Measurements from ENCODE around the gene POLD4.

POLD4 gene

DNA sequence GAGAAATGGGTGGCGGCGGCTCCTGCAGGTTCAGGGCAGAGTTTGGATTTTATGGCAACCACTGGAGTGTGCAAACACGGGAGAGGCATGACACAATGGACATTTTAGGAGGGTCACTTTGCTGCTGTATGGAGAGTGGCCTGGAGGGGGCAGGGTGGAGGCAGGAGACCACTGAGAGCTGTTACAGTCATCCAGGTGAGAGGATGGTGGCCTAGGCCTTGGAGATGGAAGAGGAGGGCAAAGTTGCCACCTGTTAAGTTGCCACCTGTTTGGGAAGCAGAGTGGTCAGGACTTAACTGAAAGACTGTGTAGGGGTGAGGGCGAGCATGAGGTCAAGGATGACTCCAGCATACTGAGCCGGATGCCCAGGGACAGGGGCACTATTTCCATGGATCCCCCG is 36.1 kb upstream of the POLD4 start:
- DNase-seq = no peak
- peaks cover 16% of the 10 kb centered on the region for H3K4me1 ChIP-seq (ENCODE audit: control insufficient read depth, insufficient read depth, low read length, poor library complexity, severe bottlenecking)
- peaks cover 6% of the 10 kb centered on the region for H3K36me3 ChIP-seq (ENCODE audit: control insufficient read depth, insufficient read depth, low read length)
- no peak overlapping the region for H3K27ac ChIP-seq (ENCODE audit: insufficient read depth, low read length, poor library complexity, severe bottlenecking)
- no peaks in the 10 kb centered on the region for H3K9me3 ChIP-seq (ENCODE audit: control insufficient read depth, low read length)
- H3K4me3 ChIP-seq (ENCODE audit: insufficient read depth, low read depth, low read length, poor library complexity, severe bottlenecking) = no peak overlapping the region
- H3K27me3 ChIP-seq (replicated peaks; ENCODE audit: control insufficient read depth, insufficient read depth, low read length, poor library complexity, severe bottlenecking) = no peaks in the 10 kb centered on the region

DNA sequence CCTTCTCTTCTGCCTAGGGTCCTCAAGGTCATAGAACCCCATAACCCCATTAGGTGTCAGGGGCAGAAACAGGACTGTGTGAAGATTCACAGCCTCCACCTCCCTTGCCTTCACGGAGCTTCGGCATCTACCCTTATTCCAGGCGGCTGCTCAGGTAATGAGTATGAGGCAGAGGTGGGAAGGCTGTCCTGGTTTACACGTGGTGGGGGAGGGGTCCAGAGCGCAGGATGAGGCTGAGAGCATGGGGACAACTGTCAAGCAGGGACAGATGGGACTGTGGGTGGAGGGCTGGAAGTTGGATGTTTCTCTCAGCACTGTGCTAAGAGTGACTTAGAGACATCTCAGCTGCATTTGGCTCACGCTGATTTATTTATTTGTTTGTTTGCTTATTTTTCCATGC is 34.2 kb upstream of the POLD4 start:
- Histone ChIP-seq H3K4me3 (ENCODE audit: insufficient read depth, low read depth, low read length, poor library complexity, severe bottlenecking) (no peak overlapping the region), H3K27me3 (replicated peaks; ENCODE audit: control insufficient read depth, insufficient read depth, low read length, poor library complexity, severe bottlenecking) (no peaks in the 10 kb centered on the region), H3K4me1 (ENCODE audit: control insufficient read depth, insufficient read depth, low read length, poor library complexity, severe bottlenecking) (peaks cover 13% of the 10 kb centered on the region), H3K27ac (ENCODE audit: insufficient read depth, low read length, poor library complexity, severe bottlenecking) (no peak overlapping the region), H3K36me3 (ENCODE audit: control insufficient read depth, insufficient read depth, low read length) (no peaks in the 10 kb centered on the region), H3K9me3 (ENCODE audit: control insufficient read depth, low read length) (no peaks in the 10 kb centered on the region)
- no peak for DNase-seq

DNA sequence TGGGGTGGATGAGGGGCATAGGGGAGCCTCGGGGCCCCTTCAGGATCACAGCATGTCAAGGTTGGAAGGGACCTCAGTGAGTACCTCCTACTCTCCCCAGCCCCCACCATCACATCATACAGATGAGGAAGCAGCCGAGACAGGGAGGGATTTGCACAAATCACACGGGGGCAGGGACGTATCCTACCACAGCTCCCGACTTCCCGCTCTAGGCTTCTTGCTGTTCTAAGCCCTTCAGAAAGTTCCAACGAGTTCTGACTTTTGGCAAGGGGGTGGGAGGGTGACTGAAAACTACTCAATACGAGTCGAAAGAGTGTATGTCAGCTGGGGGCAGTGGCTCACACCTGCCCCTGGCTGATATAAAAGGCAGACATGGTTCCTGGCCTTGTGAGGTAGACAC is 33.7 kb upstream of the POLD4 start:
- H3K27ac ChIP-seq (ENCODE audit: insufficient read depth, low read length, poor library complexity, severe bottlenecking) = no peak overlapping the region

DNA sequence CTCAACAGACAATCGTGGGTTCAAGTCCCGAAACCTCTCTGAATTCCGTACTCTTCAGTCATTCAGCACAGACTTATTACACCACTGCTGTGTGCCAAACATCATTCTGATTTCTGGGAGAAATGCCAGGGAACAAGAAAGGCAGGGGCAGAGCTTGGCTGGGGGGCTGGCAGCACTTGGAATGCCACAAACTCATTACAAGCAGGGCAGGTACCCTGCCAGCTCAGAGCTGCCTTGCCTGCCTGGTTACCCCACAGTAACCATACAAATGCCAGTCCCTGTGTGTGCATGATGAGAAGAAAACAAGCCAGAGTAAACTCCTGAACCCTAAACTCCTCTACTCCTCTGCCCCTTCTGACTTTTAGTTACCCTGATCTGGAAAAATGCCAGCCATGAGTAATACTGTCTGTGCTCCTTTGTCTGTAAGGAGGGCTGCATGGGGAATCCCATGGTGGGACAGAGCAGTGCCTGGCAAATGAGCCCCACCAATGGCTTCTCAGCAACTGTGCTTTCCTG is 31.6 kb upstream of the POLD4 start:
- DNase-seq = no peak
- Histone ChIP-seq H3K36me3 (ENCODE audit: control insufficient read depth, insufficient read depth, low read length) (no peaks in the 10 kb centered on the region), H3K4me3 (ENCODE audit: insufficient read depth, low read depth, low read length, poor library complexity, severe bottlenecking) (no peak overlapping the region), H3K27ac (ENCODE audit: insufficient read depth, low read length, poor library complexity, severe bottlenecking) (no peak overlapping the region), H3K27me3 (replicated peaks; ENCODE audit: control insufficient read depth, insufficient read depth, low read length, poor library complexity, severe bottlenecking) (no peaks in the 10 kb centered on the region), H3K4me1 (ENCODE audit: control insufficient read depth, insufficient read depth, low read length, poor library complexity, severe bottlenecking) (peaks cover 4% of the 10 kb centered on the region), H3K9me3 (ENCODE audit: control insufficient read depth, low read length) (no peaks in the 10 kb centered on the region)

More for the DNA sequence above, 33.7 kb upstream of the POLD4 start:
- Histone ChIP-seq H3K4me3 (ENCODE audit: insufficient read depth, low read depth, low read length, poor library complexity, severe bottlenecking) (no peak overlapping the region), H3K36me3 (ENCODE audit: control insufficient read depth, insufficient read depth, low read length) (no peaks in the 10 kb centered on the region), H3K27me3 (replicated peaks; ENCODE audit: control insufficient read depth, insufficient read depth, low read length, poor library complexity, severe bottlenecking) (no peaks in the 10 kb centered on the region), H3K4me1 (ENCODE audit: control insufficient read depth, insufficient read depth, low read length, poor library complexity, severe bottlenecking) (peaks cover 14% of the 10 kb centered on the region), H3K9me3 (ENCODE audit: control insufficient read depth, low read length) (no peaks in the 10 kb centered on the region)
- DNase-seq = no peak

DNA sequence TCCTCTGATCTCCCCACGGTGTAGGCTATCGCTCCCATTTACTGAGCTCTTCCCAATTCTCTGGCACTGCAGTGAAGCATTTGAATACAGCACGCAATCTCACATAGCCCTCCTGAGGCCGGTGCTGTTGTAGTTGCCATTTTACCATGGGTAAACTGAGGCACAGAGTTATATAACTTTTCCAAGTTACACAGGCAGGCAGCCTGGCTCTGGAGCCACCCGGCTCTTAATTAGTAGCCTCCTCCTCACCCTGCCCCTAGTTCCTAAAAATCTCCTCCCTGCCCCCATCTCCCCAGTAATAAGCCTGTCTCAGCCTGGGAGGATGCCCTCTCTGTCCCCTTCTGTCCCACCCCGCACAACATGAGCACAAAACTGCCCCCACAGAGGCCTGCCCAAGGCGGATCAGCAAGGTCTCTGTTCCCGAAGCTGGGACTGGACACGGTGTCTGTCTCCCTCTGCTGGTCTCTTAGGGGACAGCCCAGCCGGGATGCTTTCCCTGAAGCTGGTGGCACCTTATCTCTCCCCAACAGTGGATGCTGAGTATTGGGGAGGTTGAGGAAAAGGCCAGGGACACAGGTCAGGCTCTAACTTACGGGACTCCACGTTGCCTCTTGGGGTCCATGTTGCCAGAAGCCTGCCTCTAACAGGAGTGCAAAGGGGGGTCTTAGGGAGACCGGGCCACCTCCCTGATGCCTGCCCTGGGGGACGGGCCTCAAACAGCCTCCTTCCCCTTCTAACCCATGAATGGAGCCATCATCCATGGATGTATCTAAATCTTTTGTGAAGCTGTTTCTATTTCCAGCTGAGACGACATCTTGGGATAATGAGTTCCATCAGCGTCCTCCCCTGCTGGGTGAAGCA is 29.2 kb upstream of the POLD4 start:
- no peak overlapping the region for H3K27ac ChIP-seq (ENCODE audit: insufficient read depth, low read length, poor library complexity, severe bottlenecking)
- peaks cover 4% of the 10 kb centered on the region for H3K4me1 ChIP-seq (ENCODE audit: control insufficient read depth, insufficient read depth, low read length, poor library complexity, severe bottlenecking)
- no peaks in the 10 kb centered on the region for H3K27me3 ChIP-seq (replicated peaks; ENCODE audit: control insufficient read depth, insufficient read depth, low read length, poor library complexity, severe bottlenecking)
- DNase-seq = peak; percentile 68 to 78 (median 73)
- H3K4me3 ChIP-seq (ENCODE audit: insufficient read depth, low read depth, low read length, poor library complexity, severe bottlenecking) = no peak overlapping the region
- H3K9me3 ChIP-seq (ENCODE audit: control insufficient read depth, low read length) = no peaks in the 10 kb centered on the region
- H3K36me3 ChIP-seq (ENCODE audit: control insufficient read depth, insufficient read depth, low read length) = no peaks in the 10 kb centered on the region

DNA sequence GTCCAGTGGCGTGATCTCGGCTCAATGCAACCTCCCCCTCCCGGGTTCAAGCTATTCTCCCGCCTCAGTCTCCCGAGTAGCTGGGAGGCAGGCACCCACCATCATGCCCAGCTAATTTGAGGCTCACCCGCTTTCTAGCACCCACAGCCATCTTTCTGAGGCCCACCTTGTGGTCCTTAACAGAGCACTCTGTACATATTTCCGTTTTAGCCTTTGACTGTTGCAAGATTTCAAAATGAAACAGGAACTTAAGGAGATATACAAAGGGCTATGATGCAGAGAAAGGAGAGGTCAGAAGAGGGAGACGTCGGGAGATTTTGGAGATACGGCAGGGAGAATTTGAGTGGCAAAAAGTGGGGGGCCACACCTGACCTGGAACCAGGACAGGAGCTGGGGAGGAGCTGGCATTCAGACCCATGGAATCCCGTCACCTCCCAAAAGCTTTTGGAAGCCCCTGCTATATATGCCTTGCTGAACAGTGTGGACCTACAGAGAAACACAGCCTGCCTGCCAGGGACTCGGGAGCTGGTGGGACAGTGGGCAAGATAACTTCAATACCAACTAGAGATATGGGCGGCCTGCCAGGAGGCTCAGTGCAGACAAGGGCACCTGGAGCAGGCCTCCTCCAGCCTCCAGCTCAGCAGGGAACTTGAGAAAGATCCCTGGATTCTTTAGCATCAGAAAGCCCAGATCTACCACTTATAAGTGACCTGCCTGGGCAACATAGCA is 28.1 kb upstream of the POLD4 start:
- H3K9me3 ChIP-seq (ENCODE audit: control insufficient read depth, low read length) = no peaks in the 10 kb centered on the region
- peaks cover 4% of the 10 kb centered on the region for H3K4me1 ChIP-seq (ENCODE audit: control insufficient read depth, insufficient read depth, low read length, poor library complexity, severe bottlenecking)
- H3K36me3 ChIP-seq (ENCODE audit: control insufficient read depth, insufficient read depth, low read length) = no peaks in the 10 kb centered on the region
- no peaks in the 10 kb centered on the region for H3K27me3 ChIP-seq (replicated peaks; ENCODE audit: control insufficient read depth, insufficient read depth, low read length, poor library complexity, severe bottlenecking)
- no peak overlapping the region for H3K4me3 ChIP-seq (ENCODE audit: insufficient read depth, low read depth, low read length, poor library complexity, severe bottlenecking)
- no peak for DNase-seq
- H3K27ac ChIP-seq (ENCODE audit: insufficient read depth, low read length, poor library complexity, severe bottlenecking) = no peak overlapping the region

DNA sequence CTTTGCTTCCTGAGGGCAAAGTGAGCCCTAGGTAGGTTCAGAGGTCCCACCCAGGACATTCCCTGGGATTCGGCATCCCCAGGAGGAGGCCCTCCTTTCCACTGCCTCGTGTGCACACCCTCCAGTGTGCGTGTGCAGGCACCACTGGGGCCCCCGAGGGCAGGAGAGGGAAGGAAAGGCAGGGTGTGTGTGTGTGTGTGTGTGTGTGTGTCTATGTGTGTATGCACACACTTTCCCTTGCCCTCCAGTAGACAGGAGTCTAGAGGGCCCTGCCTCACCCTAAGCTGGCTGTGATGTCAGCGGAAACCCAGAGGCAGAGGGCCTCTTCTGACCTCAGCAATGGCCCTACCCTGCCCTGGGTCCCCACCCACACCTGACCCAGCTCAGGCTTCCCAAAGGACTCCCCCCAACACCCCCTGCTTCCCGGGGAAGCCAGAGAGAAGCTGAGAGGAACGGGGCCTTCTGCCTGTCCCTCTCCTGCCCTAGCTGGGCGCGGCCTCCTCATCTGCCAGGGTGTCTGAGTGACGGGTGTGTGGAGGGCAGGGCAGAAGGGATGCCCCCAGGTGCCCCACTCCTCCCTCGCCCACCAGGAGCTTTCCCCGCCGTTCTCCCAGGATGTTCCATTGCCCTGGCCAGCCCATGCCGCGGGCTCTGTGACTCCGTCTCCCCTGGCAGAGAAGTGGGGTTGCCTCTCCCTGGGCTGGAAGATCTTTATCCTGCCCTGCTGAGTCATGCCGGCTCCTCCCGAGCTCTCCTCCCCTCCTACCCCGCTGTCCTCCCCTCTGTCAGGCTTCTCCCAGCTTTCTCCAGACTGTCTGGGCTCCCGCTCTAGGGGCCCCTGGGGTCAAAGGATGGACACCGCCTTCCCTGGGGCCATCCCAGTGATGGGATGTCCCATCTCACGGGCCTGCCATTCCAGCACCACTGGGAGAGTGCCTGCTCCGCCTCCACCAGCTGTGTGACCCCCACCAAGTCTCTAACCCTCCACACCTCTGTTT is 26.0 kb upstream of the POLD4 start:
- Histone ChIP-seq H3K36me3 (ENCODE audit: control insufficient read depth, insufficient read depth, low read length) (no peaks in the 10 kb centered on the region), H3K4me3 (ENCODE audit: insufficient read depth, low read depth, low read length, poor library complexity, severe bottlenecking) (no peak overlapping the region), H3K4me1 (ENCODE audit: control insufficient read depth, insufficient read depth, low read length, poor library complexity, severe bottlenecking) (peaks cover 13% of the 10 kb centered on the region), H3K27ac (ENCODE audit: insufficient read depth, low read length, poor library complexity, severe bottlenecking) (no peak overlapping the region), H3K9me3 (ENCODE audit: control insufficient read depth, low read length) (no peaks in the 10 kb centered on the region), H3K27me3 (replicated peaks; ENCODE audit: control insufficient read depth, insufficient read depth, low read length, poor library complexity, severe bottlenecking) (no peaks in the 10 kb centered on the region)
- DNase-seq = no peak

DNA sequence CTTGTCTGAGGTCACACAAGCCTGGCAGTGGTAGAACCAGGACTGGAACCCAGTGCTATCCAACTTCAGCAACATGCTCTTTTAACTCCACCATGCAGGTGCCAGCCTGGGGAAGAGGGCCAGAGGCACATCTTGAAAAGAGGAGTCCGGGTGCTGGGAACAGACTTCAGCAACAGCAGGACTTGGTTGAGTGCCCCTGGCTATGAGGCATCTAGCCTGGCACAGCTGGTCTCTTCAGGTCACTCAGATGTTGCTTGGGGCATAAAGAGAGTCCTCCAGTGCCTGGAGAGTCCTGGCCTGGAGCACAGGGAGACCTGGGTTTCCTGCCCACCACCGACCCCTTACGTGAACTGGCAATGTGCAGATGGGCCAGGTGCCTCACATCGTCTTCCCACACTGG is 25.2 kb upstream of the POLD4 start:
- Histone ChIP-seq H3K27ac (ENCODE audit: insufficient read depth, low read length, poor library complexity, severe bottlenecking) (no peak overlapping the region), H3K4me3 (ENCODE audit: insufficient read depth, low read depth, low read length, poor library complexity, severe bottlenecking) (no peak overlapping the region), H3K36me3 (ENCODE audit: control insufficient read depth, insufficient read depth, low read length) (no peaks in the 10 kb centered on the region), H3K4me1 (ENCODE audit: control insufficient read depth, insufficient read depth, low read length, poor library complexity, severe bottlenecking) (peaks cover 20% of the 10 kb centered on the region), H3K9me3 (ENCODE audit: control insufficient read depth, low read length) (no peaks in the 10 kb centered on the region), H3K27me3 (replicated peaks; ENCODE audit: control insufficient read depth, insufficient read depth, low read length, poor library complexity, severe bottlenecking) (no peaks in the 10 kb centered on the region)
- no peak for DNase-seq

DNA sequence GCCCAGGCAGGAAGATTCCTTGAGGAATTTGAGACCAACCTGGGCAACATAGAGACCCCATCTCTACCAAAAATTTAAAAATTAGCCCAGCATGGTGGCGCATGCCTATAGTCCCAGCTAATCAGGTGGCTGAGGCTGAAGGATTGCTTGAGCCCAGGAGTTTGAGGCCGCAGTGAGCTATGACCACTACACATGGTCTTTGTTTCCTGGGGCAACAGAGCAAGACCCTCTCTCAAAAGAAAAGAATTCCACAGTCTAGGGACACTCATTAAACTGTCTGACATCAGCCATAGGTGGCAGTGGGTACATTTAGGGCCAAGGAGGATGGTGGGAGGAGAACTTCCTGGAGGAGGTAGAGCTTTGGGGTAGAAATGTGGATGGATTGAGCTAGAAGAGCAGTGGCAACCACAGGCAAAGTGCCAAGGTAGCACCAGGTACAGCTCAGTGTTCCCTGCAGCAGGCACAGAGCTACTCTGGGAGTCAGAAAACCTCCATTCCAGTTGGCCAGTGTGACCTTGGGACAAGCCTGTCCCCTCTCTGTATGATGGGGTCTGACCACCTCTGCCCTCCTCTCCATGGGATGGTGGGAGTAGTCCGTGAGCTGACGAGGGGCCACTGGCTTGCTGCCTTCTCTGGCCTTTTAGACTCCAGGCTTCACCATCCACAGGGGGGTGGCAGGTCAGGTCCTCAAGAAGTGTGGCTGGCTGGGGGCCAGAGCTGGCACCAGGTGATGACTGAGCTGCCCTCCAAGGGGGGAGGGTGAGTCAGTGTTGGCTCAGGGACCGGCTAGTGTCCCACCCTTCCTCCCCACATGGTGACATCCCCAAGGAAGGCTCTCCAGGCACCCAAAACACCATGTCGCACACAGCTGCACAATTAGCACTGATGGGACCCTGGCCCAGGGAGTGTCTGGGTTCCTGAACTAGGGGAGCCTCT is 23.8 kb upstream of the POLD4 start:
- Histone ChIP-seq H3K9me3 (ENCODE audit: control insufficient read depth, low read length) (no peaks in the 10 kb centered on the region), H3K4me1 (ENCODE audit: control insufficient read depth, insufficient read depth, low read length, poor library complexity, severe bottlenecking) (peaks cover 18% of the 10 kb centered on the region), H3K27ac (ENCODE audit: insufficient read depth, low read length, poor library complexity, severe bottlenecking) (peak overlapping the region; percentile 23), H3K36me3 (ENCODE audit: control insufficient read depth, insufficient read depth, low read length) (no peaks in the 10 kb centered on the region), H3K27me3 (replicated peaks; ENCODE audit: control insufficient read depth, insufficient read depth, low read length, poor library complexity, severe bottlenecking) (no peaks in the 10 kb centered on the region), H3K4me3 (ENCODE audit: insufficient read depth, low read depth, low read length, poor library complexity, severe bottlenecking) (no peak overlapping the region)
- no peak for DNase-seq
